HepG2 (cell line): ENCODE results near the gene BET1L. TPM values are rescaled to one million over a fixed set of nuclear protein-coding genes. Genes with fewer than 3 reads are reported as not detected.

Source experiments
- AGO1 ChIP-seq: fragments of 200-400 bp; formaldehyde crosslinking; IDR thresholded peaks from 2 replicates; pipeline ENCODE4 v1.6.1; 2017; ENCODE audit warnings: mild to moderate bottlenecking, low read depth, low read length, moderate library complexity; ENCODE audit not compliant: poor library complexity, severe bottlenecking
- ARHGAP35 ChIP-seq: sonication (generic); formaldehyde crosslinking; IDR thresholded peaks from 2 replicates; pipeline ENCODE4 v1.9.0; 2022; ENCODE audit warnings: mild to moderate bottlenecking, inconsistent platforms, moderate library complexity, missing genetic modification reagents, borderline replicate concordance
- DMAP1 ChIP-seq: IDR thresholded peaks from 2 replicates; pipeline ENCODE4 v1.6.1; 2016
- FOXC1 ChIP-seq: sonication (generic); formaldehyde crosslinking; IDR thresholded peaks from 2 replicates; pipeline ENCODE4 v1.8.0; 2022; ENCODE audit warnings: mild to moderate bottlenecking, missing genetic modification reagents, borderline replicate concordance
- GFI1 ChIP-seq: sonication (generic); formaldehyde crosslinking; IDR thresholded peaks from 2 replicates; pipeline ENCODE4 v1.5.0; 2020; ENCODE audit warnings: missing genetic modification reagents, mild to moderate bottlenecking, borderline replicate concordance
- NR1H2 ChIP-seq: sonication (generic); formaldehyde crosslinking; IDR thresholded peaks from 2 replicates; pipeline ENCODE4 v1.8.1; 2022; ENCODE audit warnings: low read depth, missing genetic modification reagents, borderline replicate concordance
- NR2C2 ChIP-seq: sonication (generic); formaldehyde crosslinking; IDR thresholded peaks from 2 replicates; pipeline ENCODE4 v1.4.0; 2020; ENCODE audit warnings: missing genetic modification reagents, mild to moderate bottlenecking, moderate library complexity, borderline replicate concordance
- PATZ1 ChIP-seq: sonication (generic); formaldehyde crosslinking; IDR thresholded peaks from 2 replicates; pipeline ENCODE4 v1.4.0; 2020; ENCODE audit warnings: missing genetic modification reagents
- SIX4 ChIP-seq: sonication (generic); formaldehyde crosslinking; IDR thresholded peaks from 2 replicates; pipeline ENCODE4 v1.4.0; 2020; ENCODE audit warnings: missing genetic modification reagents
- SP5 ChIP-seq: IDR thresholded peaks from 2 replicates; pipeline ENCODE4 v1.6.1; 2016; ENCODE audit warnings: low read depth, borderline replicate concordance
- ZBTB26 ChIP-seq: IDR thresholded peaks from 2 replicates; pipeline ENCODE4 v1.6.1; 2016; ENCODE audit warnings: missing compliant biosample characterization, missing genetic modification reagents, borderline replicate concordance
- ZFP82 ChIP-seq: sonication (generic); formaldehyde crosslinking; IDR thresholded peaks from 2 replicates; pipeline ENCODE4 v1.5.1; 2020; ENCODE audit warnings: mild to moderate bottlenecking, missing genetic modification reagents, borderline replicate concordance
- ZNF451 ChIP-seq: sonication (generic); formaldehyde crosslinking; IDR thresholded peaks from 2 replicates; pipeline ENCODE4 v1.5.0; 2020; ENCODE audit warnings: mild to moderate bottlenecking, missing genetic modification reagents
- ZNF501 ChIP-seq: sonication (generic); formaldehyde crosslinking; IDR thresholded peaks from 2 replicates; pipeline ENCODE4 v1.5.1; 2020; ENCODE audit warnings: mild to moderate bottlenecking, moderate library complexity, missing genetic modification reagents
- ZXDC ChIP-seq: sonication (generic); formaldehyde crosslinking; IDR thresholded peaks from 2 replicates; pipeline ENCODE4 v1.5.0; 2020; ENCODE audit warnings: mild to moderate bottlenecking, missing genetic modification reagents
- polyA plus RNA-seq, 8 experiments: library from polyadenylated mRNA; depleted of rRNA in 3 of 8; stranded (reverse) in 7 of 8; unstranded in 1 of 8; fragments of >200 nt; fragmentation: Illumina TruSeq in 4 of 8; extraction: Trizol in 4 of 8; gene quantifications; 2 replicates each; pipeline versions ENCODE4 v1.2.1 to v1.2.3, GENCODE V29; 2011 to 2016; ENCODE audit warnings: low read depth in 4 of 8, missing spikeins in 1 of 8, mixed read lengths in 1 of 8; ENCODE audit not compliant: insufficient read depth in 1 of 8
- total RNA-seq, 5 experiments: library from RNA; depleted of rRNA; stranded (reverse); fragments of >200 nt; fragmentation: Illumina TruSeq; extraction: Trizol; gene quantifications; 2 replicates each; pipeline ENCODE4 v1.2.3, GENCODE V29; 2016; ENCODE audit warnings: low read depth in 1 of 5
- TF ChIP-seq, protein P1 (sequence below): sonication (generic); formaldehyde crosslinking; IDR thresholded peaks from 2 replicates; pipeline ENCODE4 v1.5.1; 2020; ENCODE audit warnings: mild to moderate bottlenecking, missing genetic modification reagents

Gene BET1L
- total and polyA plus RNA-seq, 2 of the 13 experiments (the other 11 are each of a cell fraction or from before 2014, with no cell fraction given) = 26.2 to 59.6 TPM

GRCh38 chr11:207208-207862, at the start of gene BET1L, which contains the start of gene RIC8A (continued):
- TF ChIP-seq ZXDC (CRISPR knock-in tag) (peak; percentile 77; the same call in 1 of the 2 replicates), ARHGAP35 (CRISPR knock-in tag) (peak; percentile 37; the same call in 1 of the 2 replicates), PATZ1 (CRISPR knock-in tag) (peak; percentile 61), ZNF451 (peak; percentile 71; the same call in 1 of the 2 replicates), NR2C2 (CRISPR knock-in tag) (peak; percentile 72), ZBTB26 (CRISPR knock-in tag) (0 out of 2 replicates have a peak, but pooled peaks have one; percentile 60), NR1H2 (CRISPR knock-in tag) (0 out of 2 replicates have a peak, but pooled peaks have one; percentile 70), AGO1 (no peak), DMAP1 (CRISPR knock-in tag) (peak; percentile 89), FOXC1 (CRISPR knock-in tag) (peak; percentile 94; the same call in 1 of the 2 replicates), ZNF501 (CRISPR knock-in tag) (peak; percentile 92), SIX4 (CRISPR knock-in tag) (no peak), SP5 (peak; percentile 81; the same call in 1 of the 2 replicates), ZFP82 (CRISPR knock-in tag) (peak; percentile 94), GFI1 (CRISPR knock-in tag) (peak; percentile 34; the same call in 1 of the 2 replicates)
- TF ChIP-seq, protein P1, sequence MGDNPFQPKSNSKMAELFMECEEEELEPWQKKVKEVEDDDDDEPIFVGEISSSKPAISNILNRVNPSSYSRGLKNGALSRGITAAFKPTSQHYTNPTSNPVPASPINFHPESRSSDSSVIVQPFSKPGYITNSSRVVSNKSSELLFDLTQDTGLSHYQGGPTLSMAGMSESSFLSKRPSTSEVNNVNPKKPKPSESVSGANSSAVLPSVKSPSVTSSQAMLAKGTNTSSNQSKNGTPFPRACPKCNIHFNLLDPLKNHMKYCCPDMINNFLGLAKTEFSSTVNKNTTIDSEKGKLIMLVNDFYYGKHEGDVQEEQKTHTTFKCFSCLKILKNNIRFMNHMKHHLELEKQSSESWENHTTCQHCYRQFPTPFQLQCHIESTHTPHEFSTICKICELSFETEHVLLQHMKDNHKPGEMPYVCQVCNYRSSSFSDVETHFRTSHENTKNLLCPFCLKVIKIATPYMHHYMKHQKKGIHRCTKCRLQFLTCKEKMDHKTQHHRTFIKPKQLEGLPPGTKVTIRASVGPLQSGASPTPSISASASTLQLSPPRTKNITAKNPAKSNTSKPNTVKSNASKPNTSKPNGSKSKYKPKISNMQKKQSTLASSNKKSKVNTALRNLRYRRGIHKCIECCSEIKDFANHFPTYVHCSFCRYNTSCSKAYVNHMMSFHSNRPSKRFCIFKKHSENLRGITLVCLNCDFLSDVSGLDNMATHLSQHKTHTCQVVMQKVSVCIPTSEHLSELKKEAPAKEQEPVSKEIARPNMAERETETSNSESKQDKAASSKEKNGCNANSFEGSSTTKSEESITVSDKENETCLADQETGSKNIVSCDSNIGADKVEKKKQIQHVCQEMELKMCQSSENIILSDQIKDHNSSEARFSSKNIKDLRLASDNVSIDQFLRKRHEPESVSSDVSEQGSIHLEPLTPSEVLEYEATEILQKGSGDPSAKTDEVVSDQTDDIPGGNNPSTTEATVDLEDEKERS (CRISPR knock-in tag) = no peak
